Sciatic nerve (tissue), 2 donors: ENCODE results near the gene ADCY2. TPM values are rescaled to one million over a fixed set of nuclear protein-coding genes. Genes with fewer than 3 reads are reported as not detected.
A peak's percentile ranks its signal among the peaks of the same experiment; 100 is the strongest.

ENCODE experiments used
- ATAC-seq: fragments of 200-7000 bp; cut with Tn5 transposase; one replicate; pipeline ENCODE4 v1.9.1; 2020; ENCODE audit warnings: mild to moderate bottlenecking, moderate library complexity
- DNase-seq: peaks from one replicate; pipeline ENCODE4 v3.0.0-alpha.2; 2020; ENCODE audit warnings: low spot score
- intact Hi-C: fragments of 100-400 bp; cut with DNase I; formaldehyde crosslinking; loops from one replicate; pipeline ENCODE4 v1.14.2; 2022
- total RNA-seq: library from RNA; stranded (reverse); fragmentation: NEBNext Ultra II Directional; extraction: Animal tissue kit (Norgen Biotek cat#: 25700); gene quantifications from one replicate; pipeline ENCODE4 v1.2.1, GENCODE V29; 2021
- donor health status: DM: no; HTN: no; CAD: no.
- donor health status: DM: no; HTN: no; CAD: no.

The ADCY2 gene
- total RNA-seq, 1 donor from 2014 or later: 10.0 TPM

- ATAC-seq (no peak), DNase-seq (no peak)
- intact Hi-C loops: loop anchor here (2.0 kb wide), 1 partner anchor 48 kb away; no protein-coding TSS in a partner anchor
These were observed 145.0 kb downstream of the ADCY2 start for GRCh38 chr5:7540736-7541485.

DNA sequence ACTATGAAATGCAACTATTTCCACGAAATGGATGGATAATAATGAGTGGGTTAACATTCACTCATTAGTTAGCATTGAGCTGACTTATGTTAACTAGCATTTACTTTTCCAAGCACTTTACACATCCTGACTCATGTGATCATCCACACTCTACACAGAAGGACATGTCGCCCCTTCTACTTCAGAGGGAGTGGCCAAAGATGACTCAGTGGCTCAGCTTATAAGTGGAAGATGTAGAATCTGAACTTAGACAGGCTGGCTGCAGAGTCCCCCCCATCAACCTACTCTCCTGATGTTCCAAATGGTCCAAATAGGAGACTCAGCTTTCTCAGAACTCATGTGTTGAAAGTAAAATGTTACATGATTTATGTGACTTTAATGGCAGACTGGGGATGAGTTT lies 146.0 kb downstream of the ADCY2 start:
- intact Hi-C loops: loop anchor here (2.0 kb wide), 1 partner anchor 49 kb away; no protein-coding TSS in a partner anchor
- no peak for ATAC-seq

DNA sequence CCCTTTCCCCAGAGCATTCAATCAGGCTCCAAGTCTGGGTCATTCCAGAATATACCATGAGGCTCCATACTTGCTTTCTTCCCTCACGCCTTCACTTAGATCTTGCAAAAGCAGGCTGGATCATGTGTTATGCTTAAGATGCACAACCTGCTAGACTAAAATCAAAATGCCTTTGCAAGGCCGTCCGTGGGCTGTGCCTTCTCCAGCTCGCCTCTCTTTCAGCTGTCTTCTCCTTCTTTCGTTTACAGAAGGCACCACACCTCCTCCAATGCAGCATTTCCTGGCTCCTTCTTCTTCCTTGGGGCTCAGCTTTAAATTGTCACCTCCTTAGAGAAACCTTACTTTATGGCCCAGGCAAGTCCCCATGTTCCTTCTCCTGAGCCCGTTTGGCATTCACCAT lies 150.6 kb downstream of the ADCY2 start:
- DNase-seq: no peak
- intact Hi-C loops: no loop called here
- ATAC-seq: no peak

More for the DNA sequence above, 146.0 kb downstream of the ADCY2 start:
- no peak for DNase-seq

GRCh38 chr5:7548596-7548995 lies 152.7 kb downstream of the ADCY2 start:
- DNase-seq (no peak), ATAC-seq (no peak)
- intact Hi-C loops: no loop called here

DNA sequence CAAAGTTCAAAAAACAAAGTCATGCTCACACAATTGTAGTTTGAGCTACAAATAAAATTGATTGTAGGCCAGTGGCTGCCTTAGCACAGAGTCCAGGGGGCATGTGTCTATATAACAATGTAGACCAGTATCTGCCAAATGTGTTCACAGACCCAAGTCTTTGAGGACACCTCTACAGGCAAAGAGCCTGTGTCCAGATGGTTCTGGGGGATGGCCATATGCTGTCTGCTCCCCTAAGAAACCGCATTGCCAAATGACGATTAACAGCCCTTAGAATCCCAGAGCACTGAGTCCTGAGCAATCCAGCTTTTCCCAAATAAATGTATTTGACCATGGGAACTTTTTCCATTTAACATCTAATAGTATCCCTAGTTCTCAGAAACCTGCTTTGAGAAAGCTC lies 169.6 kb downstream of the ADCY2 start:
- DNase-seq (no peak), ATAC-seq (no peak)
- intact Hi-C loops: no loop called here

- intact Hi-C loops: no loop called here
- ATAC-seq: peak; percentile 45
- DNase-seq: no peak
These were observed 180.2 kb downstream of the ADCY2 start for GRCh38 chr5:7576023-7576715.

- intact Hi-C loops: no loop called here
These were observed 181.4 kb downstream of the ADCY2 start for GRCh38 chr5:7577381-7577780.

GRCh38 chr5:7578071-7578470 lies 182.1 kb downstream of the ADCY2 start:
- DNase-seq (no peak), ATAC-seq (no peak)
- intact Hi-C loops: no loop called here

More at GRCh38 chr5:7577381-7577780, 181.4 kb downstream of the ADCY2 start:
- ATAC-seq: no peak
- no peak for DNase-seq

GRCh38 chr5:7584749-7585148 lies 188.8 kb downstream of the ADCY2 start:
- ATAC-seq (no peak), DNase-seq (no peak)
- intact Hi-C loops: no loop called here

- intact Hi-C loops: no loop called here
- DNase-seq: no peak
- ATAC-seq: no peak
These were observed 189.9 kb downstream of the ADCY2 start for GRCh38 chr5:7585807-7586206.

GRCh38 chr5:7586480-7586879 lies 190.5 kb downstream of the ADCY2 start:
- no peak for DNase-seq
- intact Hi-C loops: no loop called here
- no peak for ATAC-seq

- DNase-seq (no peak), ATAC-seq (no peak)
- intact Hi-C loops: no loop called here
These were observed 193.9 kb downstream of the ADCY2 start for GRCh38 chr5:7589800-7590199.

DNA sequence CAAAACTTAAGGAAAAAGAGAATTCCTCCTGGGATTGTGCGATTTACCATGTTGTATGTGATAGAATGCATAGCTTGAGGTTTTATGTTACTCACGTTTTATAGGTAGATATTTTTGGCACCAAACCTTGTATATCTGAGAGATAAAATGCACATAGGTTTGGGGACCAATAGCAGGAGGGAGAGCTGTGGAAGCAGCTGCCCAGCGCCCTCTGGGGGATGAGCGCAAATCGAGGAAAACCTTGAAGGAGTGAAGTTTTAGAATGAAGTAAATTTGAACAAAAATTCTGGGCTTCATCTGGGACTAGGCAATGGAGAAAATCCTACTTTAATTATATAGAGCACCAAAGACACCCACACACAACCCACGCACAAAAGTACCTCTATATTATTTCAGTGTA lies 197.0 kb downstream of the ADCY2 start:
- no peak for DNase-seq
- ATAC-seq: no peak
- intact Hi-C loops: no loop called here

DNA sequence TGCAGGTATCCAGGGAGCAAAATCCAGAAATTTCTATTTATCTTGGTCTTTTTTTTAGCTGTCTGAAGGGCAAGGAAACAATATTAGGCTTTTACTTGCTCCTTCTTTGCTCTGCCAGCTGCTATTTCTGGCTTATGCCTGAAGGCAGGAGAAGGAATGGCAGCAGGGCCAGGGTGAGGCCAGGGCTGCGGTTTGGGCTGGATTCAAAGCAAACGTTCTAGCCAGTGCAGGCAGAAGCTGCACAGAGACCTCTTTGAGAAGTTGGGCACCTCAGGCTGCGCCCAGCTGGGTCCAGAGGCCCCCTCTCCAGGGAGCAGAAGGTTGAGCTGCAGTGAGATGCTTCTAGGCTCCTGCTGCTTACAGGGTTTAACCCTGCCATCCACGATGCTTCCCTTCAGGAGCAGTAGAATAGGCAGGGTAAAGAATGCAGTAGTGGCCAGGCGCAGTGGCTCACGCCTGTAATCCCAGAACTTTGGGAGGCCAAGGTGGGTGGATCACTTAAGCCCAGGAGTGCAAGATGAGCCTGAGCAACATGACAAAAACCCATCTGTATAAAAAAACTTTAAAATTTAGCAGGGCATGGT lies 201.2 kb downstream of the ADCY2 start:
- DNase-seq (no peak), ATAC-seq (peak; percentile 74)
- intact Hi-C loops: no loop called here

- DNase-seq (no peak), ATAC-seq (no peak)
- intact Hi-C loops: no loop called here
These were observed 211.0 kb downstream of the ADCY2 start for GRCh38 chr5:7606840-7607465.

DNA sequence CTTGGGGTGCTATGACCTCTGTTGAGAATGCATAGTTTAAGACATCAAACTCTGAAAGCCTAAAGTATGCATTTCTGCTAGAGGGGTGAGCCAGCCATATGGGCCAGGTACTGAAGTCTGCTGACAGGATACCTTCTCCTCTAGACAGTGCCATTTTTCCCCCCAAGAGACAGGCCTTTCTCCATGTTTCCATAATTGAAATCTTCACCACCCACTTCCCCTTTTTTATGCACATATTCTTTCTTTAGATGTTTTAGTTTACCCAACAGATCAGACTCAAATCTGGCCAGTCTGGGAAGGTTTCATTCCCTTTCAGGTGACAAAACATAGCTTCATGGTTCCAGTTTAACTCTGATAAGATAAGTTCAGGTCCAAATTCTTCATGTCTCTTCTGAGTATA lies 212.8 kb downstream of the ADCY2 start:
- DNase-seq: no peak
- intact Hi-C loops: no loop called here
- ATAC-seq: no peak

DNA sequence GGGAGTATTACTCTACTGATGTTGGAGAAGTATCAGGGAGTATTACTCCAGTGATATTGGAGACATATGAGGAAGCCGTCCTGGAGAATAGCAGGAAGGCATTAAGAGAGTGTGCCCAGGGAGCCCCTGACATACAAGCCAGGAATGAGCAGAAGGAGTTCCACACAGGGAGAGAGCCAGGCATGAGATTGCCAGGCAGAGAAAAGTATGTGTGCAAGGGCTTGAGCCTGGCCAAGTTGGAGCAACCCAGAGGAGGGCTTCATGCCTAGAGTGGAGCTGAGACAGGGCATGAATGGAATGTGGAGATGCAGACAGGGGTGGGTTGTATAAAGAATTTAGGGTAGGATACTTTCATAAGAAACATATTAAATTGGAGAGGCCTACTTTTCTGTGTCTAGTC lies 213.8 kb downstream of the ADCY2 start:
- DNase-seq (no peak), ATAC-seq (no peak)
- intact Hi-C loops: no loop called here

DNA sequence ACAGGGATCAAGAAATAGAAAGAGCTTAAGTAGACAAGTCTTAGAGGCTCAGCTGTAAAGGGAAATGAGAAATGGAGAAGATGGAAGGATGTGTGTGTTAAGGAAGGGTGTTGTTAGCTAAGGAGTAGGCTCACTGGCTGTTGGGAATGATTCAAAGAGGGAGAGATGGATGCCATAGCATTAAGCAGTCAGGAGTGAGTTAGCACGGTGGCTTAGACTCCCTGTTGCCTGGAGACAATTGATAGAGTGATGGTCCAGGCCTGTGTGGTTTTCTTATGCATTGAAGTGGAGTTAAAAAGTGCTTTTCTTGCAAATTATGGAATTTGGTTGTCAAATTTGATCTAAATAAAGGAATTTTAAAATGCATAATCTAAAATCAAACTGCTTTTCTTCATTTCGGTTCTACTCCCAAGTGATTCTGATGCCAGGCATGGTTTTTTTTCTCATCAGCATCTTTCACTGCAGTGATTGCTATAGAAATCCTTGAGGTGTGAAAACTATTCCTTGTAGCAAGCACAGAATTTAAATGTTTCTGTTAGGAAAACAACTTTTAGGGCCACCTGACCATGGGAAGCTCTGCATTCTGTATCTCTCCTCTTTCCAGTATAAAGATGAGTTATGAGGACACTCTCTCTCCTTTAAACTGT lies 214.7 kb downstream of the ADCY2 start:
- ATAC-seq (no peak), DNase-seq (no peak)
- intact Hi-C loops: no loop called here

DNA sequence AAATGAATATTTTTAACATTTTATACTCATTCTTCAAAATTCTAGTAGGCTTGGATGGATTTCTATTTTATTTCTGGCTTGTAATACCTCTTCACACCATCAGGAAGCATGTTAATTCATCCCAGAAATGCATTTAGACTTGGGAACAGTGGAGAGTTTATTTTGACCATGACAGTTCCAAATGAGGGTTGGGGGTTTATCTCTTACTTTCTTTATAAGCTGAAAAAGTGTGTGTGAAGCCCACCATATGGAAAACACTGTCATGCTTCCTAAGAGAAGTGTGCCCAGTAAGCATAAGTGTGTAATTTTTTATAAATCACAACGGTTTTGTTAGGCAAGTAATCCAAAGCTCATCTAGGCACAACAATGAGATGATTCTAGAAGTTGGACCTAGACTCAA lies 215.6 kb downstream of the ADCY2 start:
- no peak for DNase-seq
- no peak for ATAC-seq
- intact Hi-C loops: no loop called here
